ENCODE measurements around the gene MED13L.

GRCh38 chr12:116247377-116247776 lies 30.1 kb downstream of the MED13L start:
- TF ChIP-seq ZNF274 (IDR thresholded peaks at IDR 0.05; ENCODE audit: low read depth, low read length) (no peak), YY1 (IDR thresholded peaks at IDR 0.05; ENCODE audit: insufficient read depth, insufficient read length) (no peak), SUZ12 (IDR thresholded peaks at IDR 0.05; ENCODE audit: extremely low read depth, insufficient read depth, insufficient read length) (no peak)

Measured in NT2/D1 (cell line).